Measurements from ENCODE around the gene STK10.
"Not testable (repeated sequence)": the region's sequence is repeated elsewhere in the genome, so short reads cannot be mapped to it uniquely, and the experiment has no call there.

STK10 gene

DNA sequence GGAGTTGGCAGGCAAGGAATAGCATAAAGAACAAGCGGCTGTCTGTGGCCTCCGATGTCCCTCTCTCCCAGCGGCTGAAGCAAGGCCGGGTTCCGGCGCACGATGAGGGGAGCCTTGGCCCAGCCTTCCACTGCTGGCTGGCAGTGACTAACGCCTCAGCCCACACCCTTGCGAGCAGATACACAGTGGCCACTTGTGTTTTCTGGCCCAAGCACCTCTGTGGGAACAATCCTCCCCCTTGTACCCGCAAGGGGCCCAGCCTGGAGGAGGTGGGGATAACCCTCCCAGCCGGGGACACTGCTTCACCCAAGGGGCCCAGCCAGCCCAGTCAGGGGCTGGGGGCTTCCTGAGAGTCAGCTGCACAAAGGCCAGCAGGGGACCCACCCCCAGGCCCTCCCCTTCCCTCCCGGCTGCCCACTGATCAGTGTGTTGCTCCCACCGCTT, 23.2 kb downstream of the STK10 start:
- no peak for DNase-seq

GRCh38 chr5:172163346-172163745, 24.7 kb downstream of the STK10 start:
- no peak for DNase-seq

DNA sequence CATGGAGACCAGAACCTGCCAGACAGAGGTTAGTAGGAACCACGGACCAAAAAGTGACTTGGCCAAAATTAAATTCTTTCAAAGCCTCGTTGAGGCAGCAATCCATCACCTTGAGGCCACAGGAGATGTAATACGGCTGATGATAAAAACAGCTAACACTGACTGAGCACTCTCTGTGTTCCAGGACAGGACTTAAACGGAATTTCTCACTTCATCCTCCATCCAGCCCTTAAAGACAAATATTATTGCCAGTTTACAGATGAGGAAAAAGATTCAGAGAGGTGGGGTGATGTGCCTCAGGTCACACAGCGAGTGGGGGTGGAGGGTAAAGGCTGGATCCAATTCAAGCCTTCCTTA, 25.1 kb downstream of the STK10 start:
- no peak for DNase-seq

- no peak for DNase-seq
Measured at GRCh38 chr5:172162323-172162986, 25.6 kb downstream of the STK10 start.

DNA sequence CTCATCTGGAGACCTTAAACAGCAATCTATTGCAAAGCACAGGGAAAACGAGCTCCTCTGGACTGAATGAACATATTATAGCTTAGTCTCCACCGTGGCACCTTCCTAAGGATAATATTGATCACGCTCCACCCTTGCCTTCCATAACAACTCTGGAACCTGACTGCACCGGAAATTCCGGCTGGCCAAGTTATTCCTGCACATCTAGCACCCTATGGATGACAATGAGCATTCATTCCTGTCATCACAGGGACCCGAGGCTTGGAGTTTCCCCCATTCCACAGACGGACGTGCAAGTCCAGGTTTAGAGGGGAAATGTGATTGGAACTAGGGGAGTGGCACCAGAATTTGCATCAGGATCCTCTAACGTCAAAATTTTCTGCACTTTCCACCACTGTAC, 27.5 kb downstream of the STK10 start:
- no peak for DNase-seq

DNA sequence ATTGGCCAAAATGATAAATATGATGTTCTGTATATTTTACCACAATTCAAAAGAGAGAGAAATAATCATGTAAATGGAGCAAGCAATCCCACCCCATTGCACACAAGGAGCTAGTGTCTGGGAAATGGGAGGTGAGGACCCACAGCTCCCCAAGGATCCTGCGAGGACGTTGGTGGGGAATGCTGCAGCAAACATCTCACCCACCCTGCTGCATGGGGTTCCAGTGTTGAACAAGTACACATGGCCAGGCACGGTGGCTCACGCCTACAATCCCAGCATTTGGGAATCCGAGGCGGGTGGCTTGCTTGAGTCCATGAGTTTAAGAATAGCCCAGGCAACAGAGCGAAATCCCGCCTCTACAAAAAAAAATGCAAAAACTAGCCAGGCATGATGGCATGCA, 29.0 kb downstream of the STK10 start:
- DNase-seq: no peak

DNA sequence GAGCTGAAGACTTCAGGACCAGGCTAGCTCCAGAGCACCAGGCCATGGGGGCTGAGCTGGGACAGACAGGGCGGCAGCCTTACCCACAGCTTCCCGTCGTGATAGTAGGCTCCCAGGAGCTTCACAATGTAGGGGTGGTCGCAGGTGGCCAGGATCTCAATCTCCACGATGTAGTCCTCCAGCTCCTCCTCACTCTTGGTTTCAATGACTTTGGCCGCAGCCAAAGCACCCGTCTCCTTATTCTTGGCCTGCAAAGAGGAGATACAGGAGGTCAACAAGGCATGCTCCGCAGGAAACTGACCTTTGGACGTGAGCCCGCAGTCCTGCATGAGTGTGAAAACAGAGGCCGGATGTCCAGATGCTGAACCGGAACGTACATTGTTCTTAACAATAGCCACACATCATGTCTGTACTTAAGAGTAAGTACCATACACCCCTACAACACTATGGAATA, 31.5 kb downstream of the STK10 start:
- no peak for DNase-seq

DNA sequence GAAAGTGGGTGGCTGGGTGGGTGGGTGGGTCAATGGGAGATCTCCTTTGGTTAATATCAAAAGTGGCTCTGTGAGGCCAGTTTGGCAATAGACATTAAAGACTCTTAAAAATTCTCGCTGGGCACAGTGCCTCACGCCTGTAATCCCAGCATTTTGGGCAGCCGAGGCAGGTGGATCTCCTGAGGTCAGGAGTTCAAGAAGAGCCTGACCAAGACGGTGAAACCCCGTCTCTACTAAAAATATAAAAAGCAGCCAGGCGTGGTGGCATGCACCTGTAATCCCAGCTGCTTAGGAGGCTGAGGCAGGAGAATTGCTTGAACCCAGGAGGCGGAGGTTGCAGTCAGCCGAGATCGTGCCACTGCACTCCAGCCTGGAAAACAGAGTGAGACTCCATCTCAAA, 32.9 kb downstream of the STK10 start:
- DNase-seq: not testable (repeated sequence)

DNA sequence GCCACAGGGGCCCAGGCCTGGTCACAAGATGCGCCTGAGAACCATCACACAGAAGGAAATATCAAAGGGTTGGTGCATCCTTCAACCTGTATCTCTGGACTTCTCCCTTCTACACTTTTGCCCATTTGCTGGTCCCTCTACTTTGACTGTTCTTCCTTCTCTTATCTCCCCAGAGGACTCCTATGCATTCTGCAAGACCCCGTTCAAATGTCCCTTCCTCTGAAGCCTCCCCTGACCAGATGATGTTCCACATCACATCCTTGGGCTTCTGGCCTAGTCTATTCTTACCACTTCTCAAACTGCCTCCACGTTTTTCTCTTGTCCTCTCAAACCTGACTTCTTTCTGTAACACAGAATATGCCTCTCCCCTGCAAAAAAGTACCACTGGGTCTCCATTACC, 34.3 kb downstream of the STK10 start:
- no peak for DNase-seq

DNA sequence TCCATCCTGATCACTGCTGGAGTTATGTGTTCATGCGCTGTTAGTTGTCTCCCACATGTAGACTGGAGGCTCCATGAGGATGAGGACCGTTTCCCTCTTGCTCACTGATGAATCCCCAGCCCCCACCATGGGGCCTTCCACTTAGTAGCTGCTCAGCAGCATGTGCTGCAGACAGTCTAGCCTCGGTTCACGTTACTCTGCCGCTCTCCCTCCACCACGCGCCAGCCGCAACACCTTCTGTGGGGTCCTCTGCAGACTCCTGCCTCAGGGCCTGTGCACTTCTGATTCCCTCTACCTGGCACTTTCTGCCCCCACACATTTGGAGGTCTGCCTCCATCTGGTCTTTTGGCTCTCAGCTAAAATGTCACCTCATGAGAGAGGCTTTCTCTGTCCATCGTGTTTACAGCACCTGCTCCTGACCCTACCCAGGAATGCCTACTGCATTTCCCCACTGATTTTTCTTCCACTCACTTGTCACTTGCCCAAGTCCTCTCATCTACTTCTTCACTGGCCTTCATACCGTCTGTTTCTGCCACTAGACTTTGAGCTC, 36.3 kb downstream of the STK10 start:
- DNase-seq: no peak

DNA sequence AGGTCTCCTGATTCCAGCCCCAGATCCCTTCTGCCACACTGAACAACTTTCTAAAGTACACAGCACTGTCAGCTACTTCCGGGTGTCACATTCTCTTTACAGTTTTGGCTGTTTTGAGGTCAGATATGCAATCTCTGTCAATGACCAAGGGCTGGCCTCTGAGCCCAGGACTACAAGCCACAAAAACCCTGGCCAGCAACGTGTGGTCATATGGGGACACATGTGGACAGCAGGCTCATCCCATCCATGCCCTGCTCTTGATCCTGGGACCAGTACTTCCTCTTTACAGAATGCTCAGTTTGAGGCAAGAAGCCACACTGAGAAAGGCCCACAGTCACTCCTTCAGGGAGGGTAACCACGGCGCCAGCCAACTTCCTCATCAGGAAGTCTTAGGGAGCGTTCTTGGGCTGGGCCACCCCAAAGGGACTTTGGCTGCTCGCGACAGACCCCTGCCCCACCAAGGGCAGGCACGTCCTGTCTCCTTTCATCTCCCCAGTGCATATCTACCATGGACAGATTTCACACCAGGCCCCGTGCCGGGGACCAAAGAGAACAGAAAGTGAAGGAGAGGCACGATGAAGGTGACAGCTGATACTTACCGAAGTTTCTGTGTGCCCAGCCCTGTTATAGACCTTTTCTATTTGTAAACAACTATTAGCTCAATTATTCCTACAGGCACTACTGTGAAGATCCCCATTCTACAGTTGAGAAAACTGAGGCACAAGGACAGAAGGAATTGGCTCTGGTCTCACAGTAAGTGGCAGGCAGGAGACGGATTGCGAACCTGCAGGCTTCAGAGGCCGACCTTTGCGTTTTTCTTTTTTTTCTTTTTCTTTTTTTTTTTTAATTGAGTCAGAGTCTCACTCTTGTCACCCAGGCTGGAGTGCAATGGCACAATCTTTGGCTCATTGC, 37.3 kb downstream of the STK10 start:
- DNase-seq: peak; percentile 39

DNA sequence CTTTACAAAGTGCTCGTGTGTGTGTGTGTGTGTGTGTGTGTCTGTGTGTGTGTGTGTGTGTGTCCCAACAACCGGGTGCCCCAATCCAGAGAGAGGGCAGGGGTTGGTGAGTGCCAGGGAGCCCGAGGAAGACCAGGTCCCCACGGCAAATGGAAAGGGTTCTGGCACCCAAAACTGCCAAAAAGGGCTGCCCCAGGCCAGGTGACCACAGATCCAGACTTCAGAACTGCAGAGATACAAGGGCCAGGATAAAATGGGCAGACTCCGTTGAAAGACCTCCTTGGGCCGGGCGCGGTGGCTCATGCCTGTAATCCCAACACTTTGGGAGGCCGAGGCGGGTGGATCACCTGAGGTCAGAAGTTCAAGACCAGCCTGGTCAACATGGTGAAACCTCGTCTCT, 38.5 kb downstream of the STK10 start:
- DNase-seq: not testable (repeated sequence)

GRCh38 chr5:172149073-172149472, 39.0 kb downstream of the STK10 start:
- DNase-seq: no peak

GRCh38 chr5:172148381-172148780, 39.6 kb downstream of the STK10 start:
- DNase-seq: no peak

DNA sequence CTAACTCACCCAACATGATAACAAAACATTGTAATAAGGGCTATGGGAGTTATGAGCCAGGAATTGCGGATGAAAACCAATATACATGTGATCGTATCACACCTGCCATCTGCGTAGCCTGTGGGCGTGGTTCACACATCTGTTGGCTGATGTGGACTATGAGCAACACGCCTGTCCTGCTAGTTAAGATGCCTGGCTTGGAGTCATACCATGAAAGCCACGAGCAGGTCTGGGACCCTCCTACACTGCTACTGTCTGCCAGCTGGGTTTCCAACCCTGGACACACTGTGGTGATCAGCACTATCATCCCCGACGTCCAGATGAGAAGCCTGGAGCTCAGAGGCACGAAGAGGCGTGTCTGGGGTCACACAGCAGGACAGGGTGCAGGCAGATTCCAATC, 40.2 kb downstream of the STK10 start:
- DNase-seq: no peak

- DNase-seq: no peak
Measured at GRCh38 chr5:172146748-172147092, 41.3 kb downstream of the STK10 start.

DNA sequence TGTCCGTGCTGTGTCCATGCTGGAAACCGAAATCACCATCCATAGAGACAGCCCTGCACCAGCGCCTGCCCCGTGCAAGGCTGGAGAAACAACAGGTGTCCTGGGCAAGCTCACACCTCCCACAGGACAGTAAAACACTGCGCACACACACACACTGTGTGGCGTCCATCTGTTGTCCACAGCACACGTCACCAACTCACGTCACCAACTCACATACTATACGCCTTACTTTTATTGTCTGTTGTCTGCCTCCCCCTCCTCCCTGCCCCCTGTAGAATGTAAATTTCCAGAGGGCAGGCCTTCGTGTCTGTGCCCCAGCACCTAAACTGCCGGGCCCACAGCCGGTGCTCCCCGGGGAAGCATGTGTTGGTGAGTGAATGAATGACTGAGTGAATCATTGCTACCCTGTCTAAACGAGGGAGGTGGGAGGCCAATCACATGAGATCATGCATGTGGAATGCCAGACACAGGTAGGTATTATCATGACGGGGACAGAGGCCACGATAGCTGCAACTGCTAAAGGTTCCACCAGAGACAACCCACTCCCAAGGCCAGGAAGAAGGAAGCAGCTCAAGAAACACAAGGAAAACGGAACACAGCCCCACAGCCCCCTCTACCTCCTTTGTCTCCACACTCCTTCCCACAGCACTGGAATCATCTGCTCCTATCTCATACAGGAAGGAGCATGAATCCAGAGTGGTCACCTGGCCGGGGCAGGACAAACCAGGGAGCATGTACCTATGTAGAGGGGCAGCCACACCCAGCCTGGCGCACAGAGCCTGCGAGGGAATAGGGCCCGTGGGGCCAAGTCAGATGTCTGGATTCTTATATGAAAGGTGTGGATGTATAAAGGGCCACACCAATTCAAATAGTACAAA, 41.9 kb downstream of the STK10 start:
- DNase-seq: no peak

DNA sequence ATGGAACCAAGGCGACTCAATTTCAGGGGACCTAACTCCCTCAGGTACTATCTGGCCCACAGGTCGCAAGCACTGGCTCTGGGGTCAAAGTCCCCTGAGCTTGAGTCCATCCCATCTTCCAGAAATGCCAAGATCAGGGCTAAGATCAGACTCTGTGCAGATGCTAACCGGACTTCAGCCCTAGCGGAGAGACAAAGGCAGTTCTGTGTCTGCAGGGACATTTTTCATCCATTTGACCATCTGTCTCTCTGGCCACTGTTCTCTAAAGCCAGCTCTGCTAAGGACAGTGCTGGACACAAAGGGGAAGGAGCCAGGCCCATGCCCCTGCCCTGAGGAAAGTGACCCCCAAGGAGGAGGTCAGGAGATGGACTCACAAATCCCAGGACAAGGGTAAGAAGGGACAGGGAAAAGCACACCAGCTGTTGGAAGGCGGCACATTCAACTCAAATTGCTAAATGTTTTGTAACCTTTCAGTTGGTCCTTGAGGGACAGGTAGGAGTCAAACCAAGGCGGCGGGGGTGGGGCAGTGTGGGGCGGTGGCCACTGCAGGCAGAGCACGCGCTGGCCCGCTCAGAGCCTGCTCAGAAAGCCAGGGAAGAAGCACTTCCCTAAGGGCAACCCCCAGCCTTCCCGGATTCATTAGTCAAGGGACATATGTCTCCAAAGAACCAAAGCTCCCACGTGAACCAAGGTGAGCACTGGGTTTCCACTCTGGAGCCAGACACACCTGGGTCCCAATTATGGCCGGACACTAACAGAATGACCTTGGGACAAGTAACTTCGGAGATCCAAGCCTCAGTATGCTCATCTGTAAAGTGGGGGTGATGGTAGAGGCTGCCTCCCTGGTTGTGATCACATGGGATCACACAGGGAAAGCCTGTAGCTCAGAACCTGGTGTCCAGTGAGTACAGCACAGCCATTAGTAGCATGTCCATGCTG, 42.8 kb downstream of the STK10 start:
- DNase-seq: no peak

- no peak for DNase-seq
Measured at GRCh38 chr5:172144291-172144815, 43.7 kb downstream of the STK10 start.

- DNase-seq: no peak
Measured at GRCh38 chr5:172143875-172144274, 44.1 kb downstream of the STK10 start.

GRCh38 chr5:172142709-172143215, 45.3 kb downstream of the STK10 start:
- no peak for DNase-seq

DNA sequence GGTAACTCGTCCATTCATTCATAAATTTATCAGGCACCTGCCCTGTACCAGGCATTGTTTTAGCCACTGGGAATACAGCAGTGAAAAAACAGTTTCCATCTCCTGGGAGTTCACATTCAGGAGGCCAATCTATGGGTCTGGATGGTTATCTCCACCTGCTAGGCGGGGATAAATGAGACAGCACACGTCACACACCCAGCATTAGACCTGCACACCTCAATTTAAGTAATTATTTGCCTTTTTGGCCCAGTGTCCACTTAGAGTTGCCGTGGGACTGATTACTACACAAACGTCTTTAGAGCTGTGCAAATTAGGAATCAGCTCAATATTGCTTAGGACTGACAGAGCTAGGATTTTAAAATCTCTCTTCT, 46.1 kb downstream of the STK10 start:
- DNase-seq: no peak
